ENCODE data around the gene KLK13. TPM values are rescaled to one million over a fixed set of nuclear protein-coding genes. Genes with fewer than 3 reads are reported as not detected.

Gene KLK13
- total and polyA plus RNA-seq, 2 of the 8 experiments (the other 6 are each of a cell fraction or from before 2014, with no cell fraction given) = 4.2 to 4.5 TPM

GRCh38 chr19:51015691-51016267, 49.1 kb downstream of the KLK13 start (continued):
- TF ChIP-seq CBX8 (IDR thresholded peaks at IDR 0.05; ENCODE audit: borderline replicate concordance, low read depth, low read length) (no peak), ASH2L (IDR thresholded peaks at IDR 0.05; ENCODE audit: low read length) (no peak), RNF2 (IDR thresholded peaks at IDR 0.05; ENCODE audit: borderline replicate concordance, low read depth, low read length, missing control alignments, poor library complexity, severe bottlenecking) (no peak), MAX (IDR thresholded peaks at IDR 0.05) (no peak), CTCF (IDR thresholded peaks at IDR 0.05; ENCODE audit: control extremely low read depth in 1 of 3, insufficient read depth in 1 of 3, low read depth in 1 of 3, low read length in 3 of 3) (no peak), TEAD4 (IDR thresholded peaks at IDR 0.05; ENCODE audit: low read depth, low read length) (no peak)
